OCI-LY1 (cell line): ENCODE measurements around the gene NUTM2F.

ENCODE experiments used
- H2AFZ ChIP-seq: fragments of 200-600 bp; sonication (generic), shearing (Covaris generic); 2 replicates; pipeline ENCODE4 v1.6.0; 2014; ENCODE audit warnings: antibody characterized with exemption, mild to moderate bottlenecking, low read length
- H3F3A ChIP-seq: fragments of 200-600 bp; sonication (generic), shearing (Covaris generic); 2 replicates; pipeline ENCODE4 v1.6.0; 2014; ENCODE audit warnings: mild to moderate bottlenecking, antibody characterized with exemption, low read length, moderate library complexity; ENCODE audit not compliant: insufficient read depth
- H3K27ac ChIP-seq: fragments of 200-600 bp; sonication (generic); 2 replicates; pipeline ENCODE4 v1.5.1; 2014; ENCODE audit warnings: low read length, mixed run types, mild to moderate bottlenecking, low read depth; ENCODE audit not compliant: poor library complexity, severe bottlenecking
- H3K27me3 ChIP-seq: fragments of 200-600 bp; sonication (generic); 2 replicates; pipeline ENCODE4 v1.6.0; 2014; ENCODE audit warnings: antibody characterized with exemption, mild to moderate bottlenecking, low read length, moderate library complexity; ENCODE audit not compliant: insufficient read depth
- H3K36me3 ChIP-seq: fragments of 200-600 bp; sonication (generic); 2 replicates; pipeline ENCODE4 v1.6.1; 2014; ENCODE audit warnings: mild to moderate bottlenecking, antibody characterized with exemption, low read length, moderate library complexity, mixed read lengths; ENCODE audit not compliant: insufficient read depth
- H3K4me1 ChIP-seq: fragments of 200-600 bp; sonication (generic); 2 replicates; pipeline ENCODE4 v1.5.1; 2014; ENCODE audit warnings: mild to moderate bottlenecking, low read length, moderate library complexity; ENCODE audit not compliant: insufficient read depth, severe bottlenecking
- H3K4me2 ChIP-seq: fragments of 200-600 bp; sonication (generic), shearing (Covaris generic); 2 replicates; pipeline ENCODE4 v1.6.1; 2014; ENCODE audit warnings: low read length
- H3K4me3 ChIP-seq: fragments of 200-600 bp; sonication (generic); 2 replicates; pipeline ENCODE4 v1.5.1; 2014; ENCODE audit warnings: low read length, low read depth, mild to moderate bottlenecking, mixed read lengths; ENCODE audit not compliant: poor library complexity, severe bottlenecking
- H3K79me2 ChIP-seq: fragments of 200-600 bp; shearing (Covaris generic); 2 replicates; pipeline ENCODE4 v1.6.1; 2016; ENCODE audit warnings: mixed run types, low read length, mixed read lengths; ENCODE audit not compliant: insufficient read depth
- H3K9ac ChIP-seq: fragments of 200-600 bp; sonication (generic), shearing (Covaris generic); 2 replicates; pipeline ENCODE4 v1.6.1; 2014; ENCODE audit warnings: mild to moderate bottlenecking, low read length, mixed read lengths
- H3K9me2 ChIP-seq: fragments of 200-600 bp; sonication (generic), shearing (Covaris generic); 2 replicates; pipeline ENCODE4 v1.6.1; 2014; ENCODE audit warnings: low read depth, mild to moderate bottlenecking, low read length, mixed read lengths
- H3K9me3 ChIP-seq: fragments of 200-600 bp; shearing (Covaris generic); 2 replicates; pipeline ENCODE4 v1.6.1; 2014; ENCODE audit warnings: low read length, mixed read lengths
- H4K20me1 ChIP-seq: fragments of 200-600 bp; sonication (generic), shearing (Covaris generic); 2 replicates; pipeline ENCODE4 v1.6.0; 2016; ENCODE audit warnings: mild to moderate bottlenecking, low read length; ENCODE audit not compliant: insufficient read depth
- CTCF ChIP-seq: fragments of 200-600 bp; sonication (generic), shearing (Covaris generic); IDR thresholded peaks from 2 replicates; pipeline ENCODE4 v1.5.1; 2017; ENCODE audit warnings: mild to moderate bottlenecking, antibody characterized with exemption, low read length, moderate library complexity, mixed read lengths
- EZH2 ChIP-seq: fragments of 200-600 bp; sonication (generic), shearing (Covaris generic); IDR thresholded peaks from 2 replicates; pipeline ENCODE4 v1.8.0; 2017; ENCODE audit warnings: borderline replicate concordance, mixed run types, mild to moderate bottlenecking, antibody characterized with exemption, low read length, moderate library complexity, mixed read lengths

Gene NUTM2F

GRCh38 chr9:94300470-94301301 lies 27.8 kb downstream of the NUTM2F start:
- Histone ChIP-seq H3K4me3 (no peak overlapping the region), H3K27me3 (no peaks in the 10 kb centered on the region)

GRCh38 chr9:94298949-94299599 lies 29.4 kb downstream of the NUTM2F start:
- Histone ChIP-seq H3K36me3 (peaks cover 16% of the 10 kb centered on the region), H3K9ac (no peak overlapping the region), H4K20me1 (no peaks in the 10 kb centered on the region), H2AFZ (no peak overlapping the region), H3K27me3 (no peaks in the 10 kb centered on the region), H3K79me2 (no peaks in the 10 kb centered on the region), H3K9me3 (no peaks in the 10 kb centered on the region), H3K27ac (no peak overlapping the region), H3K4me2 (no peak overlapping the region), H3K4me1 (no peaks in the 10 kb centered on the region), H3K4me3 (no peak overlapping the region), H3F3A (no peaks in the 10 kb centered on the region), H3K9me2 (no peaks in the 10 kb centered on the region)
- no peak for TF ChIP-seq EZH2
- TF ChIP-seq CTCF: no peak

More at GRCh38 chr9:94300470-94301301, 27.8 kb downstream of the NUTM2F start:
- Histone ChIP-seq H3K9ac (no peak overlapping the region), H2AFZ (no peak overlapping the region), H3K4me1 (no peaks in the 10 kb centered on the region), H3K9me2 (no peaks in the 10 kb centered on the region), H3K36me3 (peaks cover 6% of the 10 kb centered on the region), H3K9me3 (no peaks in the 10 kb centered on the region), H3K27ac (no peak overlapping the region), H3K4me2 (no peak overlapping the region), H3K79me2 (no peaks in the 10 kb centered on the region), H4K20me1 (no peaks in the 10 kb centered on the region), H3F3A (no peaks in the 10 kb centered on the region)
- TF ChIP-seq EZH2: no peak
- TF ChIP-seq CTCF: no peak

GRCh38 chr9:94289691-94290090 lies 38.8 kb downstream of the NUTM2F start:
- H3K4me1 ChIP-seq: no peaks in the 10 kb centered on the region
- TF ChIP-seq EZH2: no peak
- no peak for TF ChIP-seq CTCF
- peaks cover 64% of the 10 kb centered on the region for H3K36me3 ChIP-seq
- H3K4me2 ChIP-seq: no peak overlapping the region
- H3K27me3 ChIP-seq: no peaks in the 10 kb centered on the region
- H3K9ac ChIP-seq: no peak overlapping the region
- 0 out of 2 replicates have a peak, but pooled peaks cover 2% of the 10 kb centered on the region for H3K9me3 ChIP-seq
- no peaks in the 10 kb centered on the region for H3F3A ChIP-seq
- no peak overlapping the region for H2AFZ ChIP-seq
- H3K4me3 ChIP-seq: no peak overlapping the region
- H3K27ac ChIP-seq: no peak overlapping the region
- no peaks in the 10 kb centered on the region for H3K9me2 ChIP-seq
- no peaks in the 10 kb centered on the region for H4K20me1 ChIP-seq
- no peaks in the 10 kb centered on the region for H3K79me2 ChIP-seq
